Activated naive CD8-positive, alpha-beta T cell treated with anti-CD3 and anti-CD28 coated beads, Interleukin-2, amount 10 ng/mL, durations not matched to agents 7 days and 5 days (primary cell): ENCODE data around the gene ST3GAL2. TPM values are rescaled to one million over a fixed set of nuclear protein-coding genes. Genes with fewer than 3 reads are reported as not detected.
"Not testable (repeated sequence)": the region's sequence is repeated elsewhere in the genome, so short reads cannot be mapped to it uniquely, and the experiment has no call there.

Experiments used
- ATAC-seq: fragments of 150-1000 bp; cut with Tn5 transposase; one replicate; pipeline ENCODE4 v1.10.0; 2021; ENCODE audit warnings: low read depth, moderate library complexity
- POLR2A ChIA-PET: fragments of 350-600 bp; sonication (Branson Sonifier 250); formaldehyde crosslinking; loops from one replicate; lab custom pipeline; 2021; ENCODE audit warnings: antibody characterized with exemption; lab: Charles Lee
- DNase-seq: peaks from one replicate; pipeline ENCODE4 v3.0.0; 2021
- H3K27ac Mint-ChIP-seq: one replicate; pipeline ENCODE4 v1.8.0; 2022; ENCODE audit warnings: mild to moderate bottlenecking, mixed read lengths
- H3K27me3 Mint-ChIP-seq: one replicate; pipeline ENCODE4 v1.8.0; 2022; ENCODE audit warnings: mild to moderate bottlenecking, moderate library complexity, mixed read lengths
- H3K36me3 Mint-ChIP-seq: one replicate; pipeline ENCODE4 v1.8.0; 2021; ENCODE audit warnings: mild to moderate bottlenecking, mixed read lengths
- H3K4me1 Mint-ChIP-seq: one replicate; pipeline ENCODE4 v1.8.0; 2021; ENCODE audit warnings: mixed read lengths
- H3K4me3 Mint-ChIP-seq: one replicate; pipeline ENCODE4 v1.8.0; 2022; ENCODE audit warnings: mild to moderate bottlenecking, moderate library complexity, mixed read lengths
- H3K9me3 Mint-ChIP-seq: one replicate; pipeline ENCODE4 v1.8.0; 2021; ENCODE audit warnings: mixed read lengths
- total RNA-seq, 2 experiments: library from RNA; stranded (reverse); gene quantifications; one replicate each; pipeline ENCODE4 v1.2.3, GENCODE V29; 2021

ST3GAL2 gene
- total RNA-seq, 2 experiments from 2014 or later, result 31.9 to 38.6 TPM

- Mint-ChIP-seq H3K27ac (no peak overlapping the region), H3K4me1 (peaks cover 9% of the 10 kb centered on the region), H3K4me3 (no peak overlapping the region), H3K27me3 (no peaks in the 10 kb centered on the region), H3K9me3 (no peaks in the 10 kb centered on the region), H3K36me3 (peaks cover 6% of the 10 kb centered on the region)
- no peak for ATAC-seq
- POLR2A ChIA-PET, result interaction anchor here (2.4 kb wide), 1 partner anchor 81 kb away, joined by 6 read pairs; no protein-coding TSS in a partner anchor
- no peak for DNase-seq
These were observed 21.9 kb upstream of the ST3GAL2 start for GRCh38 chr16:70460737-70461261.

DNA sequence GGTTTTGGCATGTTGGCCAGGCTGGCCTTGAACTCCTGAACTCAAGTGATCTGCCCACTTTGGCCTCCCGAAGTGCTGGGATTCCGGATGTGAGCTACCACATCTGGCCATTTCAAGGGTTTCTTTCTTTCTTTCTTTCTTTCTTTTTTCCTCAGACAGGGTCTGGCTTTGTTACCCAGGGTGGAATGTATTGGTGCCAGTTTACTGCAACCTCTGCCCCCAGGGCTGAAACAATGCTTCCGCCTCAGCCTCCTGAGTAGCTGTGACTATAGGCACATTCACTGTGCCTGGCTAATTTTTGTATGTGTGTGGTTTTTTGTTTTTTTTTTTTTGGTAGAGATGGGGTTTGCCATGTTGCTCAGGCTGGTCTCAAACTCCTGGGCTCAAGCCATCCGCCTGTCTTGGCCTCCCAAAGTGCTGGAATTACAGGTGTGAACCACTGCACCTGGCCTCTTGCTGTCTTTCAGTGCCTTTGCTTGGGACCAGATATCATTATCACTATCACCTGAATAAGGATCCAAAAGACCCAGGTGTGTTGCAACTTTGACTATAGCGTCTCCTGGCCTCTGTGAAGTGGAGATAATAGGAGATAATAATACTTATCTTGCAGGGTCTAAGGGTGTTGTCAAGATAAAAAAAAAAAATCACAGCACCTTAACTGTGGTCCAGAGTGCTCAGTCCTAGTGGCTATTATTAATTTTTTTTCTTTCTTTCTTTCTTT is 18.7 kb upstream of the ST3GAL2 start:
- Mint-ChIP-seq H3K4me3 (no peak overlapping the region), H3K9me3 (no peaks in the 10 kb centered on the region), H3K4me1 (peaks cover 18% of the 10 kb centered on the region), H3K36me3 (peaks cover 2% of the 10 kb centered on the region), H3K27ac (no peak overlapping the region), H3K27me3 (no peaks in the 10 kb centered on the region)
- no peak for ATAC-seq
- POLR2A ChIA-PET, result no interaction called here
- DNase-seq, result no peak

DNA sequence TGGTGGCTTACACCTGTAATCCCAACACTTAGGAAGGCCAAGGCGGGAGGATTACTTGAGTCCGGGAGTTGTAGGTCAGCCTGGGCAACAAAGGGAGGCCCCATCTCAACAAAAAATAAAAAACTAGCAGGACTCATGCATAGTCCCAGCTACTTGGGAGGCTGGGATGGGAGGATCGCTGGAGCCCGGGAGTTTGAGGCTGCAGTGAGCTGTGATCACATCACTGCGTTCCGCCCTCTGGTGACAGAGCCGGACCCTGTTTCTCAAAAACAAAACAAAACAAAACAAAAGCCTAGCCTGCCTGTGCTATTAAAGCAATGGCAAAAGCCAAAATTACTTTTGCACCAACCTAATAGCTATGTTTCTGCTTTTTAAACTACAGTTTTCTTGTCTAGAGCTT is 17.0 kb upstream of the ST3GAL2 start:
- no peaks in the 10 kb centered on the region for H3K27me3 Mint-ChIP-seq
- H3K36me3 Mint-ChIP-seq, result peaks cover 2% of the 10 kb centered on the region
- POLR2A ChIA-PET, result interaction anchor here (0.7 to 0.8 kb wide), 2 partner anchors 14 to 74 kb away, joined by 3 read pairs; no protein-coding TSS in a partner anchor
- ATAC-seq, result no peak
- peak overlapping the region; percentile 89 for H3K4me3 Mint-ChIP-seq
- no peak overlapping the region for H3K27ac Mint-ChIP-seq
- no peak for DNase-seq
- H3K9me3 Mint-ChIP-seq, result no peaks in the 10 kb centered on the region
- H3K4me1 Mint-ChIP-seq, result peaks cover 14% of the 10 kb centered on the region

GRCh38 chr16:70454222-70455034 is 15.5 kb upstream of the ST3GAL2 start, which contains the start of gene FCSK:
FCSK (plus strand) TSS chr16:70454595; CDS start chr16:70463191, 8,596 bp downstream.
- ATAC-seq (peak; percentile 91), DNase-seq (peak; percentile 83)
- Mint-ChIP-seq H3K4me1 (peaks cover 17% of the 10 kb centered on the region), H3K27me3 (no peaks in the 10 kb centered on the region), H3K4me3 (peak within 1 kb of the TSS; percentile 89), H3K36me3 (no peaks in the 10 kb centered on the region), H3K27ac (peak within 1 kb of the TSS; percentile 87), H3K9me3 (no peaks in the 10 kb centered on the region)
- POLR2A ChIA-PET, result interaction anchor here (0.6 to 2.7 kb wide), 7 partner anchors 9 to 1116 kb away, joined by 3 to 35 read pairs (median 4); partner anchors contain the start of gene ST3GAL2

- POLR2A ChIA-PET, result interaction anchor here (0.6 to 2.7 kb wide), 7 partner anchors 9 to 1115 kb away, joined by 3 to 35 read pairs (median 4); partner anchors contain the start of gene ST3GAL2
- DNase-seq (no peak), ATAC-seq (no peak)
- peak overlapping the region; percentile 89 for H3K4me3 Mint-ChIP-seq
- peaks cover 17% of the 10 kb centered on the region for H3K4me1 Mint-ChIP-seq
- peak overlapping the region; percentile 87 for H3K27ac Mint-ChIP-seq
- no peaks in the 10 kb centered on the region for H3K9me3 Mint-ChIP-seq
- H3K36me3 Mint-ChIP-seq, result no peaks in the 10 kb centered on the region
- H3K27me3 Mint-ChIP-seq, result no peaks in the 10 kb centered on the region
These were observed 15.0 kb upstream of the ST3GAL2 start for GRCh38 chr16:70453892-70454221.

- no peak for ATAC-seq
- peaks cover 17% of the 10 kb centered on the region for H3K4me1 Mint-ChIP-seq
- no peaks in the 10 kb centered on the region for H3K27me3 Mint-ChIP-seq
- DNase-seq, result no peak
- peak overlapping the region; percentile 89 for H3K4me3 Mint-ChIP-seq
- POLR2A ChIA-PET, result interaction anchor here (0.7 to 2.7 kb wide), 6 partner anchors 8 to 73 kb away, joined by 3 to 35 read pairs (median 4); partner anchors contain the start of gene ST3GAL2
- H3K27ac Mint-ChIP-seq, result peak overlapping the region; percentile 87
- no peaks in the 10 kb centered on the region for H3K9me3 Mint-ChIP-seq
- no peaks in the 10 kb centered on the region for H3K36me3 Mint-ChIP-seq
These were observed 14.4 kb upstream of the ST3GAL2 start for GRCh38 chr16:70453117-70453891.

DNA sequence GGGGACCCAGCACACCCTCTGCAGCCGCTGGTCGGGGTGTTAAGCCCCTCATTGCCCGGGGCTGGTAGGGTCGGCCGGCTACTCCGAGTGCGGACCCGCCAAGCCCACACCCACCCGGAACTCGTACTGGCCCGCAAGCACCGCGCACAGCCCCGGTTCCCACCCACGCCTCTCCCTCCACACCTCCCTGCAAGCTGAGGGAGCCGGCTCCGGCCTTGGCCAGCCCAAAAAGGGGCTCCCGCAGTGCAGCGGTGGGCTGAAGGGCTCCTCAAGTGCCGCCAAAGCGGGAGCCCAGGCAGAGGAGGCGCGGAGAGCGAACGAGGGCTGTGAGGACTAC is 12.1 kb upstream of the ST3GAL2 start:
- ATAC-seq, H3K9me3 Mint-ChIP-seq, DNase-seq, H3K36me3 Mint-ChIP-seq, H3K27me3 Mint-ChIP-seq, H3K27ac Mint-ChIP-seq, H3K4me3 Mint-ChIP-seq, POLR2A ChIA-PET: not testable (repeated sequence)
- peaks cover 13% of the 10 kb centered on the region for H3K4me1 Mint-ChIP-seq

- H3K9me3 Mint-ChIP-seq, H3K27me3 Mint-ChIP-seq, H3K4me1 Mint-ChIP-seq, H3K27ac Mint-ChIP-seq, ATAC-seq, H3K4me3 Mint-ChIP-seq, H3K36me3 Mint-ChIP-seq, DNase-seq: not testable (repeated sequence)
- POLR2A ChIA-PET, result interaction anchor here (0.7 kb wide), 2 partner anchors 19 to 63 kb away, joined by 3 read pairs; no protein-coding TSS in a partner anchor
These were observed 11.5 kb upstream of the ST3GAL2 start for GRCh38 chr16:70450142-70451003.

- H3K36me3 Mint-ChIP-seq, result no peaks in the 10 kb centered on the region
- POLR2A ChIA-PET, result no interaction called here
- DNase-seq, result no peak
- no peak overlapping the region for H3K27ac Mint-ChIP-seq
- no peaks in the 10 kb centered on the region for H3K27me3 Mint-ChIP-seq
- no peak for ATAC-seq
- no peaks in the 10 kb centered on the region for H3K9me3 Mint-ChIP-seq
- H3K4me1 Mint-ChIP-seq, result peaks cover 7% of the 10 kb centered on the region
- no peak overlapping the region for H3K4me3 Mint-ChIP-seq
These were observed 9.2 kb upstream of the ST3GAL2 start for GRCh38 chr16:70448075-70448474.

- no peak for DNase-seq
- ATAC-seq, result no peak
- no peak overlapping the region for H3K27ac Mint-ChIP-seq
- no peaks in the 10 kb centered on the region for H3K9me3 Mint-ChIP-seq
- no peaks in the 10 kb centered on the region for H3K27me3 Mint-ChIP-seq
- H3K4me1 Mint-ChIP-seq, result peaks cover 7% of the 10 kb centered on the region
- no peaks in the 10 kb centered on the region for H3K36me3 Mint-ChIP-seq
- H3K4me3 Mint-ChIP-seq, result no peak overlapping the region
- POLR2A ChIA-PET, result interaction anchor here (0.6 kb wide), 1 partner anchor 9 kb away, joined by 4 read pairs; no protein-coding TSS in a partner anchor
These were observed 5.6 kb upstream of the ST3GAL2 start for GRCh38 chr16:70444249-70445063.

- POLR2A ChIA-PET, result interaction anchor here (0.7 kb wide), 1 partner anchor 33 kb away, joined by 3 read pairs; no protein-coding TSS in a partner anchor
- no peak overlapping the region for H3K4me3 Mint-ChIP-seq
- H3K27me3 Mint-ChIP-seq, result no peaks in the 10 kb centered on the region
- H3K27ac Mint-ChIP-seq, result no peak overlapping the region
- DNase-seq (no peak), ATAC-seq (no peak)
- H3K9me3 Mint-ChIP-seq, result no peaks in the 10 kb centered on the region
- peaks cover 4% of the 10 kb centered on the region for H3K36me3 Mint-ChIP-seq
- H3K4me1 Mint-ChIP-seq, result peaks cover 18% of the 10 kb centered on the region
These were observed 3.4 kb upstream of the ST3GAL2 start for GRCh38 chr16:70442344-70442743.
